ENCODE measurements around the gene MTA2. TPM values are rescaled to one million over a fixed set of nuclear protein-coding genes. Genes with fewer than 3 reads are reported as not detected.

MTA2 gene
- total RNA-seq, 1 donor from 2014 or later = 203 TPM

DNA sequence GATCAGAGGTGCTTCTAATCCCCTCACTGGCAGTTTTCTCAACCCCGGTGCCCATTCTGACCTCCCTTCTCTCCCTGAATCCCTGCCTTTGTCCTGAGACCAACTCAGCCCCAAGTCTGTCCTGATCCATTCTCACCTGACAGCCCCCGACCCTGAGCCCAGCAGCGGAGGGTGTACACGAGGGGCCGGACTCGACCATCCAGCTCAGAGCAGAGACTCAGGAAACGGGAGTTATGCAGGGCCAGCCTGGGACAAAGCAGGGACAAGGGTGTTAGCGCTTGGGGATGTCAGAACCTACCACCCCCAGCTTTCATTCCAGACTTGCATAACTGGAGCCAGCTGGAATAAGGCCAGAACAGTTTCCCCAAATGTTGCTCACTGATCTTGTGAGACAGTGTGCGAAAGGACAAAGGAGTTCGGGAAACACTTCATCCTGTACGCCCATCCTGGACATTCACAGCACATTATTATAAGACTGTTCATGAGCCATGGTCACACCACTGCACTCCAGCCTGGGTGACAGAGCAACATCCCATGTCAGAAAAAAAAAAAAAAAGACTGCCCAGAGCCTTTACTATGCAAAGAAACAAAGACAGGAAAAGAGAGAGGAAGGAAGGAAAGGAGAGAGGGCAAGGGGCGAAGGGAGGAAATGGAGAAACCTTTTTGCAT lies 24.5 kb downstream of the MTA2 start:
- Mint-ChIP-seq H3K36me3 (ENCODE audit: low read depth) (peaks cover 11% of the 10 kb centered on the region), H3K27ac (ENCODE audit: unreplicated experiment) (no peak overlapping the region), H3K9me3 (no peaks in the 10 kb centered on the region), H3K4me3 (peak overlapping the region; percentile 8), H3K4me1 (peaks cover 29% of the 10 kb centered on the region), H3K27me3 (ENCODE audit: low read depth) (no peaks in the 10 kb centered on the region)
- DNase-seq (ENCODE audit: low read depth, low spot score) = no peak
- TF ChIP-seq CTCF (conservative IDR thresholded peaks at IDR 0.05) = no peak

- peaks cover 42% of the 10 kb centered on the region for H3K4me1 Mint-ChIP-seq
- H3K9me3 Mint-ChIP-seq = no peaks in the 10 kb centered on the region
- peak overlapping the region; percentile 84 for H3K4me3 Mint-ChIP-seq
- H3K27ac Mint-ChIP-seq (ENCODE audit: unreplicated experiment) = no peak overlapping the region
- H3K27me3 Mint-ChIP-seq (ENCODE audit: low read depth) = no peaks in the 10 kb centered on the region
- no peak for DNase-seq (ENCODE audit: low read depth, low spot score)
- TF ChIP-seq CTCF (conservative IDR thresholded peaks at IDR 0.05) = no peak
- H3K36me3 Mint-ChIP-seq (ENCODE audit: low read depth) = peaks cover 19% of the 10 kb centered on the region
Observed at GRCh38 chr11:62575837-62576236, 25.8 kb downstream of the MTA2 start.

- no peak for DNase-seq (ENCODE audit: low read depth, low spot score)
- TF ChIP-seq CTCF (conservative IDR thresholded peaks at IDR 0.05) = no peak
- H3K9me3 Mint-ChIP-seq = no peaks in the 10 kb centered on the region
- no peaks in the 10 kb centered on the region for H3K27me3 Mint-ChIP-seq (ENCODE audit: low read depth)
- peak overlapping the region; percentile 89 for H3K27ac Mint-ChIP-seq (ENCODE audit: unreplicated experiment)
- H3K4me3 Mint-ChIP-seq = peak overlapping the region; percentile 99
- H3K36me3 Mint-ChIP-seq (ENCODE audit: low read depth) = peaks cover 21% of the 10 kb centered on the region
- H3K4me1 Mint-ChIP-seq = peaks cover 47% of the 10 kb centered on the region
Observed at GRCh38 chr11:62575156-62575555, 26.5 kb downstream of the MTA2 start.

- Mint-ChIP-seq H3K9me3 (no peaks in the 10 kb centered on the region), H3K4me3 (peak overlapping the region; percentile 99), H3K36me3 (ENCODE audit: low read depth) (peaks cover 21% of the 10 kb centered on the region), H3K4me1 (peaks cover 51% of the 10 kb centered on the region), H3K27ac (ENCODE audit: unreplicated experiment) (peak overlapping the region; percentile 92), H3K27me3 (ENCODE audit: low read depth) (no peaks in the 10 kb centered on the region)
- TF ChIP-seq CTCF (conservative IDR thresholded peaks at IDR 0.05) = no peak
- DNase-seq (ENCODE audit: low read depth, low spot score) = no peak
Observed at GRCh38 chr11:62574363-62575071, 27.1 kb downstream of the MTA2 start.

DNA sequence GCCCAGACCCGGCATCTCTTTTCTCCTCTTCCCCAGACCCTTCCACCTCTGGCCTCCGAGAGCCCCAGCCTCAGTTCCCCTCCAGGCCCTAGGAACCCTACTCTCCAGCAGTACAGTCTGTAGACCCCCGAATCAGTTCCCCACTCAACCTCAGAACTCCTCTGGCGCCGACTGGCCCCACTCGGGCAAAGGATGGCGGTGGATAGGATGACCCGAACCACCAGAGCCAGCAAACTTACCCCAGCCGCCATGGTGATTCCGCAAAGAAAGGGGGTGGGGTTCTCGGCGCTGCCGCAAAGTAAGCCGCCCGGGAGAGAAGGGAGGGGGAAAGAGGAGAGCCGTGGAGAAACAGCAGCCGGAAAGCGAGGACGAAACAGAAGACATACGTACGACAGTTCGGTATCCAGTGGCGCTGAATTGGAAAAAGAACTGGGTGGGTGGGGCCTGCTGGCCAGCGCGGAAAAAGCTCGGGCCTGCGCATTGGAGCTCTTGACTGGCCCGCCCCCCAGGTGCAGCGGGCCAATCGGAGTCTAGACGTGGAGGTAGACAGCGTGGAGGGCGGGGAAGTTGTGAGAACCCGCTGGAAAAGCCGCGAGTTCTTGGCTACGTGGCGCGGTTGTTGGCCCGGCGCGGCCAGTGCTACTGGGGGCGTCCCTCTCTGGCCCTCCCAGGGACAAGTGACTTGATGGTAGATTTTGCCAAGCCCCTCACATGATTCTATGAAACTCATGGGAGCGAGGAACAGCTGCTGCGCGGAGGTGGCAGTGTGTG lies 27.9 kb downstream of the MTA2 start, which contains the start of gene EEF1G:
TSS of gene EEF1G (minus strand) at position 300 of the 771 bp plus-strand sequence. CDS start at position 251, 49 bp downstream.
- peaks cover 21% of the 10 kb centered on the region for H3K36me3 Mint-ChIP-seq (ENCODE audit: low read depth)
- peak within 1 kb of the TSS; percentile 99 for H3K27ac Mint-ChIP-seq (ENCODE audit: unreplicated experiment)
- peak within 1 kb of the TSS; percentile 99 for H3K4me3 Mint-ChIP-seq
- TF ChIP-seq CTCF (conservative IDR thresholded peaks at IDR 0.05) = no peak
- H3K4me1 Mint-ChIP-seq = peaks cover 53% of the 10 kb centered on the region
- no peaks in the 10 kb centered on the region for H3K9me3 Mint-ChIP-seq
- peak; percentile 93 for DNase-seq (ENCODE audit: low read depth, low spot score)
- no peaks in the 10 kb centered on the region for H3K27me3 Mint-ChIP-seq (ENCODE audit: low read depth)

Measured in neural crest cell (in vitro differentiated cells).